ENCODE measurements around the gene EXOC3L4.

DNA sequence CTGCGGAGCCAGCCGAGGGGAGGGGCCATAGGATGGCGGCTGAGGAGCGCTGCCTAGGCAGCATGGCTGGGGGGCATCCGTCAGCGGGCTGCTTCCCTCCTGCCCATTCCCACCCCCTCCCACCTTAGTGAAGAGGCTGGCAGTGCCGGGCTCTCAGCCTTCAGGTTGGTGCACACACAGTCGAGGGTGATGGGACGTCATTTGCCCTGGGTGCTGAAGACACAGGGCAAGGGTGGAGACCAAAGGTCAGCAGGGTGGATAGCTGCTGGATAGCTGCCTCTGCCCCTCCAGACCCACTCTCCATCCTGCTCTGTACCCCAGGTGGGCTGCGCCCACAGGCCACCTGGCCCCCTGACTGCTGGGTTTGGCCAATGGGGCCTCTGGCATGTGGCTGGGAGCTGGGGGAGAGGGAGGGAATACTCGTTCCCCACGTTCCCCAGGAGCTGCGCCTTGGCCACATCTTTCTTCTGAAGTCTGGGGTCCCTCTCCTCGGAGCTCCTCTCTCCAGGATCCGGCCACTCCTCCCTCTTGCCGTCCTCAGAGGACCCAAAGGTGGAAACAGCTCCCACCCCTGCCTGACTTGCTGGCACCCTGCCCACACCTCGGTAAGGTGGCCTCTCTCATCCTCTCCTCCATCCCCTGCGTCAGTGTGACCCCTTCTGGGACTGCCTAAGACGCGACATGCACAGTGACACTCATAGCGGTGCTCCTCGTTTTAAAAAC is 26.0 kb upstream of the EXOC3L4 start:
- TF ChIP-seq, protein P1, sequence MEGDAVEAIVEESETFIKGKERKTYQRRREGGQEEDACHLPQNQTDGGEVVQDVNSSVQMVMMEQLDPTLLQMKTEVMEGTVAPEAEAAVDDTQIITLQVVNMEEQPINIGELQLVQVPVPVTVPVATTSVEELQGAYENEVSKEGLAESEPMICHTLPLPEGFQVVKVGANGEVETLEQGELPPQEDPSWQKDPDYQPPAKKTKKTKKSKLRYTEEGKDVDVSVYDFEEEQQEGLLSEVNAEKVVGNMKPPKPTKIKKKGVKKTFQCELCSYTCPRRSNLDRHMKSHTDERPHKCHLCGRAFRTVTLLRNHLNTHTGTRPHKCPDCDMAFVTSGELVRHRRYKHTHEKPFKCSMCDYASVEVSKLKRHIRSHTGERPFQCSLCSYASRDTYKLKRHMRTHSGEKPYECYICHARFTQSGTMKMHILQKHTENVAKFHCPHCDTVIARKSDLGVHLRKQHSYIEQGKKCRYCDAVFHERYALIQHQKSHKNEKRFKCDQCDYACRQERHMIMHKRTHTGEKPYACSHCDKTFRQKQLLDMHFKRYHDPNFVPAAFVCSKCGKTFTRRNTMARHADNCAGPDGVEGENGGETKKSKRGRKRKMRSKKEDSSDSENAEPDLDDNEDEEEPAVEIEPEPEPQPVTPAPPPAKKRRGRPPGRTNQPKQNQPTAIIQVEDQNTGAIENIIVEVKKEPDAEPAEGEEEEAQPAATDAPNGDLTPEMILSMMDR (IDR thresholded peaks at IDR 0.05; ENCODE audit: low read depth, low read length), result no peak
- TF ChIP-seq EZH2phosphoT487 (IDR thresholded peaks at IDR 0.05; ENCODE audit: low read depth), result no peak

Measured in OCI-LY3 (cell line).